Measurements from ENCODE around the gene CLTCL1.

- TF ChIP-seq REST (IDR thresholded peaks at IDR 0.05; ENCODE audit: borderline replicate concordance), result no peak
- TF ChIP-seq REST (CRISPR knock-in tag; IDR thresholded peaks at IDR 0.05; ENCODE audit: low read depth), result no peak
- TF ChIP-seq SMARCA5 (IDR thresholded peaks at IDR 0.05), result no peak
- no peak for TF ChIP-seq MLLT1 (IDR thresholded peaks at IDR 0.05)
- TF ChIP-seq, protein P1, sequence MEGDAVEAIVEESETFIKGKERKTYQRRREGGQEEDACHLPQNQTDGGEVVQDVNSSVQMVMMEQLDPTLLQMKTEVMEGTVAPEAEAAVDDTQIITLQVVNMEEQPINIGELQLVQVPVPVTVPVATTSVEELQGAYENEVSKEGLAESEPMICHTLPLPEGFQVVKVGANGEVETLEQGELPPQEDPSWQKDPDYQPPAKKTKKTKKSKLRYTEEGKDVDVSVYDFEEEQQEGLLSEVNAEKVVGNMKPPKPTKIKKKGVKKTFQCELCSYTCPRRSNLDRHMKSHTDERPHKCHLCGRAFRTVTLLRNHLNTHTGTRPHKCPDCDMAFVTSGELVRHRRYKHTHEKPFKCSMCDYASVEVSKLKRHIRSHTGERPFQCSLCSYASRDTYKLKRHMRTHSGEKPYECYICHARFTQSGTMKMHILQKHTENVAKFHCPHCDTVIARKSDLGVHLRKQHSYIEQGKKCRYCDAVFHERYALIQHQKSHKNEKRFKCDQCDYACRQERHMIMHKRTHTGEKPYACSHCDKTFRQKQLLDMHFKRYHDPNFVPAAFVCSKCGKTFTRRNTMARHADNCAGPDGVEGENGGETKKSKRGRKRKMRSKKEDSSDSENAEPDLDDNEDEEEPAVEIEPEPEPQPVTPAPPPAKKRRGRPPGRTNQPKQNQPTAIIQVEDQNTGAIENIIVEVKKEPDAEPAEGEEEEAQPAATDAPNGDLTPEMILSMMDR (IDR thresholded peaks at IDR 0.05 in 2 of 3, conservative IDR thresholded peaks at IDR 0.05 in 1 of 3; ENCODE audit: insufficient read depth in 2 of 3, low read depth in 1 of 3, low read length in 3 of 3), result no peak
- TF ChIP-seq, protein P2, sequence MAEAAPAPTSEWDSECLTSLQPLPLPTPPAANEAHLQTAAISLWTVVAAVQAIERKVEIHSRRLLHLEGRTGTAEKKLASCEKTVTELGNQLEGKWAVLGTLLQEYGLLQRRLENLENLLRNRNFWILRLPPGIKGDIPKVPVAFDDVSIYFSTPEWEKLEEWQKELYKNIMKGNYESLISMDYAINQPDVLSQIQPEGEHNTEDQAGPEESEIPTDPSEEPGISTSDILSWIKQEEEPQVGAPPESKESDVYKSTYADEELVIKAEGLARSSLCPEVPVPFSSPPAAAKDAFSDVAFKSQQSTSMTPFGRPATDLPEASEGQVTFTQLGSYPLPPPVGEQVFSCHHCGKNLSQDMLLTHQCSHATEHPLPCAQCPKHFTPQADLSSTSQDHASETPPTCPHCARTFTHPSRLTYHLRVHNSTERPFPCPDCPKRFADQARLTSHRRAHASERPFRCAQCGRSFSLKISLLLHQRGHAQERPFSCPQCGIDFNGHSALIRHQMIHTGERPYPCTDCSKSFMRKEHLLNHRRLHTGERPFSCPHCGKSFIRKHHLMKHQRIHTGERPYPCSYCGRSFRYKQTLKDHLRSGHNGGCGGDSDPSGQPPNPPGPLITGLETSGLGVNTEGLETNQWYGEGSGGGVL (CRISPR knock-in tag; IDR thresholded peaks at IDR 0.05), result no peak
- TF ChIP-seq, protein P3, sequence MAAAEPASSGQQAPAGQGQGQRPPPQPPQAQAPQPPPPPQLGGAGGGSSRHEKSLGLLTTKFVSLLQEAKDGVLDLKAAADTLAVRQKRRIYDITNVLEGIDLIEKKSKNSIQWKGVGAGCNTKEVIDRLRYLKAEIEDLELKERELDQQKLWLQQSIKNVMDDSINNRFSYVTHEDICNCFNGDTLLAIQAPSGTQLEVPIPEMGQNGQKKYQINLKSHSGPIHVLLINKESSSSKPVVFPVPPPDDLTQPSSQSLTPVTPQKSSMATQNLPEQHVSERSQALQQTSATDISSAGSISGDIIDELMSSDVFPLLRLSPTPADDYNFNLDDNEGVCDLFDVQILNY (CRISPR knock-in tag; IDR thresholded peaks at IDR 0.05), result no peak
- TF ChIP-seq ATF4 (CRISPR knock-in tag; IDR thresholded peaks at IDR 0.05), result no peak
- no peak for TF ChIP-seq ESRRA (IDR thresholded peaks at IDR 0.05; ENCODE audit: borderline replicate concordance, low read depth)
- no peak for TF ChIP-seq ZKSCAN8 (CRISPR knock-in tag; IDR thresholded peaks at IDR 0.05)
- TF ChIP-seq ZNF583 (CRISPR knock-in tag; IDR thresholded peaks at IDR 0.05), result no peak
- TF ChIP-seq STAT6 (CRISPR knock-in tag; IDR thresholded peaks at IDR 0.05), result no peak
- TF ChIP-seq, protein P4, sequence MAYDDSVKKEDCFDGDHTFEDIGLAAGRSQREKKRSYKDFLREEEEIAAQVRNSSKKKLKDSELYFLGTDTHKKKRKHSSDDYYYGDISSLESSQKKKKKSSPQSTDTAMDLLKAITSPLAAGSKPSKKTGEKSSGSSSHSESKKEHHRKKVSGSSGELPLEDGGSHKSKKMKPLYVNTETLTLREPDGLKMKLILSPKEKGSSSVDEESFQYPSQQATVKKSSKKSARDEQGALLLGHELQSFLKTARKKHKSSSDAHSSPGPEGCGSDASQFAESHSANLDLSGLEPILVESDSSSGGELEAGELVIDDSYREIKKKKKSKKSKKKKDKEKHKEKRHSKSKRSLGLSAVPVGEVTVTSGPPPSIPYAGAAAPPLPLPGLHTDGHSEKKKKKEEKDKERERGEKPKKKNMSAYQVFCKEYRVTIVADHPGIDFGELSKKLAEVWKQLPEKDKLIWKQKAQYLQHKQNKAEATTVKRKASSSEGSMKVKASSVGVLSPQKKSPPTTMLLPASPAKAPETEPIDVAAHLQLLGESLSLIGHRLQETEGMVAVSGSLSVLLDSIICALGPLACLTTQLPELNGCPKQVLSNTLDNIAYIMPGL (CRISPR knock-in tag; IDR thresholded peaks at IDR 0.05), result no peak; the same call in 1 of the 2 replicates
- TF ChIP-seq CREBBP (IDR thresholded peaks at IDR 0.05; ENCODE audit: low read depth, low read length), result no peak
Measured at GRCh38 chr22:19242699-19243098, 48.8 kb downstream of the CLTCL1 start.
